Testis (tissue), 2 donors: Measurements from ENCODE around the gene ZNF827.

Source experiments
- CTCF ChIP-seq, 3 experiments: fragments of 450-650 bp in 2 of 3; fragments of 200-600 bp in 1 of 3; sonication (generic) in 1 of 3; IDR thresholded peaks; one replicate each; pipeline ENCODE4 v1.5.1; 2016 to 2019; ENCODE audit warnings: antibody characterized with exemption in 3 of 3, mild to moderate bottlenecking in 2 of 3, moderate library complexity in 1 of 3
- POLR2A ChIP-seq: fragments of 450-650 bp; IDR thresholded peaks from one replicate; pipeline ENCODE4 v1.6.1; 2017; ENCODE audit warnings: antibody characterized with exemption, mild to moderate bottlenecking, moderate library complexity

GRCh38 chr4:145839151-145839550, 99.5 kb downstream of the ZNF827 start:
- TF ChIP-seq CTCF (IDR thresholded peaks at IDR 0.05) (no peak), POLR2A (no peak)
